HUDEP-2 (cell line): ENCODE measurements around the gene TSFM.
A peak's percentile ranks its signal among the peaks of the same experiment; 100 is the strongest.
"Not testable (repeated sequence)": the region's sequence is repeated elsewhere in the genome, so short reads cannot be mapped to it uniquely, and the experiment has no call there.

Source experiments
- DNase-seq, 76 experiments: peaks; one replicate each; lab custom pipeline; 2025; ENCODE audit not compliant: unreplicated experiment in 76 of 76; lab: John Stamatoyannopoulos, UW

TSFM gene

DNA sequence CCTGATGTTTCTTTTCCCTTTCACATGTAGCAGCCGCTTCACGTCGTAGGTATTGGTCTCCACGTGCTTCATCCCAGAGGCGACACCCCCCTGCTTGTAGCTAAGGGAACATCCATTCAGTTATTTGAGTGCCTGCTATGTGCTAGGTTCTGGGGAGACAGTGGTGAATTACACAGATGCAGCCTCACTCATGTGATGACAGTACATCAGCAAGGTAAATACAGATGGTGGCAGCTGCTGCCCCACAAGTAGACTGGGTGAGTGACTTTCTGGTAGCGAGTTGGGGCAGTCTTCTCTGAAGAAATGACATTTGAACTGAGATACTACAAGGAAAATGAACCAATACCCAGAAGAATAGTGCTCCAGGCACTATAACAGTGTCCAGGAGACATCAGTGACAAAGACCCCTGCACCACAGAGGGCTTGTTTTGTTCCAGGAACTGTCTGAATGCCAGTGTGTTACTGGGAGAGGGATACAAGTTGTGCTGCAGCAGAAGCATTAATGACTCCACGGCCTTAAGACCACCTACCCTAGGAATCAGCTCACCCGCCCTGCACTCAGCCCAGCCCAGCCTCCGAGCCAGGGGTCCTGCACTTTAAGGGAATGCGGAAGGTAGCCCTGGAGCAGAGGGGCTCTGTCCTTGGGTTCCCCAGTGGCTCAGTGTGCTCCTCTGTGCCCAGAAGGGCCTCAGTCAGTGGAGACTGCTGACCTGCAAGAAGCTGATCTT lies 28.6 kb downstream of the TSFM start:
- no peak for DNase-seq

DNA sequence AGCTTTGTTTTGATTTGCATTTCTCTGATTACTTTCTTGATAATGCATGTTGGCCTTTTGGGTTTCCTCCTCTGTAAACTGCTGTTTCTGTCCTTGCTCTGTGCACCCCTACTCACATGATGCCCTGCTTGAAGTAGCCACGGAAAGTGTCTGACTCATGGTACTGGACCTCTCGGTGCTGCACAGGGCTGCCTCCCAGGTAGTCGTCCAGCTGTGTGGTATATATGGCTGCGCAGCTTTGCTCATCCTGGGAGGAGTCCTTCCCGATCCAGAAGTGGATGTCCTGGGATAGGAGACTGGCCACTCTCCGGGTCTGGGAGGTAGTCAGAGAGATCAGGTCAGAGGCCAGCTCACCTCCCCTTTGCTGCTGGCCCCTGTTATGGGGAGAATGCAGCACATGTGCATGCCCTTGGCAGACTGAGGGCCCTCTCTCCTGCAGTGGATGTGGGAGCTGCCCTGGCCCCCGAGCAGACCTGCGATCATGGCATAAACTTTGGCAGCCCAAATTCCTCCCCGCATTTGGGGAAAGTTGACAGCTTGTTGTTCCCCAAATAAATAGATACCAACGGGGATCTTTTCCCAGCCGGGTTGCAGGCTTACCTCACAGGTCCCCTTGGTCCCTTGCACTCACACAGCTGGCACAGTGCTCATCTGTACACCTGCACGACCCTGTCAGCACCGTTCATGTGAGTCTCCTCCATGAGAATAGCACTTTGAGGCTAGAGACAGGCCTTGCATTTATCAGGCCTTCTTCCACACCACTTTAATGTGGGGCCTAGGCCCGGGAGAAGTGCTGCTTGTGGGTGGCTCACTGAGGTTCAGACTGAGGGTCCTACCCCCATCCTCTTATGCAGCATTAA lies 30.8 kb downstream of the TSFM start:
- no peak for DNase-seq

DNA sequence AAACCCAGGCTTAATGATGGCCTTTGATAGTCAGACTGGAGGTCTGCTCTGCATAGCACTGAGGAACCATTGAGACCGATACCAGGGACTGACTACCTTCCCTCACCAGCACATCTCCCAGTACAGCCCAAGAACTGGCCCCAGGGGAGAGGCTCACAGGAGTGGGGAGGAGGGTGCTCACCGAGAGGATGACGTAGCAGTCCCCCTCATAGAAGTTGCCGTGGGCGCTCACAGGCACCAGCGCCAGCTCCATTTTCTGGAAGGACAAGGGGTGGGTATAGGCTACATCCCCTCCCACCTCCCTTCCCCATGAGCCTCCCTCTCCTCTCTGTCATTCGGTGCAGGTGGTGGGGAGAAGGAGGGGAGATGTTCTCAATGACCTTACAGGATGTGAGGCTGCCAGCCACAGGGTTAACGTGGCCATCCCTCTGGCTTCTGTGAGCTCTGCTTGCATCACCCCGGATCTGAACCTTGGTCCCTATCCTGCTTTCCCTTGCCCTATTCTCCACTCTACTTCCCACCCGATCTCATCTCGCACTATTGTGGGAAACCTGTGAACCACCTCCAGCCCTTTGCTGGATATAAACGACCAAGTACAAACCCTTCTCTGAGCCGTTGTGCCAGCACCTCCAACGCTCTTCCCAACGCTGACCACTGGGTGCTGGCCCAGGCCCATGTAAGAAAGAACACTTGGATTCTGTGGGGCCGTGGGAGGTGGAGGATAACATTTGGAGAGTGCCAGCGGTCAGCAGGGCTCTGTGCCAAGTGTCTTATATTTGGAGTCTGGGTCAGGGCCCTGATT lies 31.6 kb downstream of the TSFM start:
- DNase-seq: no peak

DNA sequence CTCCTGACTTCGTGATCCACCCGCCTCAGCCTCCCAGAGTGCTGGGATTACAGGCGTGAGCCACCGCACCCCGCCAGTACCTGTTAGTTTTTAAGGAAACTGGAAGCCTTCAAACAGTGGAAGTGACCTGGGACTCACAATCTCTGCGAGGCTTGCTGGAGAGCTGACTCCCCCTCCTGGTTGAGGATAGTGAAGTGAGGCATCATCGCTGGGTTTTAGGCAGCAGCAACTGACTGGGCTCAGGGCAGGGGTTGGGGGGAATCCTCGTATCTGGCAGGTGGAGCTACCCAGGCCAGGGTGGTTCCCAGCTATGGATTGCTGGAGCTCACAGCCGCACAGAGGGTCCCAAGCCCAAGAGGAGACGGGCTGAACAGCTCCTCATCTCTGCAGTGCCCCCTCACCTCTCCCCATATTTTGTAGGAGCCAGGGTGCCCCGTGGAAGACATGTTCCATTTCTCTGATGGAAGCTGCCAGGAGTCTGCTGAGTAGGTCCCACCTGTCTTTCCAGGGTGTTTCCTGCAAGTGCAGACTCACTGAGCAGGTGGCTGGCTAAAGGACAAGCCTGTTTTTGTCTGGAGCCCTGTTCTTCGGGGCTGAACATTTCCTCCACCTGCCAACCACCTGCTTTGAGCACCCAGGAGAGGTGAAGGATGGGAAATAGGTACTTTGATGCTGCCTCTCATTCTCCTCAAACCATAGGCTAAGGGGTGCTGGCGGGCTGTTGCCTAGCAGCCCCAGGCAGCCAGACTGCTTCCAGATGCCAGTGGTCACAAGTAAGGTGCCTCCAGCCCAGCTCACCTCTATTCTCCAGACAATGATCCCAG lies 32.8 kb downstream of the TSFM start:
- peak in 2 of 76 experiments; percentile 16 to 21 for DNase-seq

DNA sequence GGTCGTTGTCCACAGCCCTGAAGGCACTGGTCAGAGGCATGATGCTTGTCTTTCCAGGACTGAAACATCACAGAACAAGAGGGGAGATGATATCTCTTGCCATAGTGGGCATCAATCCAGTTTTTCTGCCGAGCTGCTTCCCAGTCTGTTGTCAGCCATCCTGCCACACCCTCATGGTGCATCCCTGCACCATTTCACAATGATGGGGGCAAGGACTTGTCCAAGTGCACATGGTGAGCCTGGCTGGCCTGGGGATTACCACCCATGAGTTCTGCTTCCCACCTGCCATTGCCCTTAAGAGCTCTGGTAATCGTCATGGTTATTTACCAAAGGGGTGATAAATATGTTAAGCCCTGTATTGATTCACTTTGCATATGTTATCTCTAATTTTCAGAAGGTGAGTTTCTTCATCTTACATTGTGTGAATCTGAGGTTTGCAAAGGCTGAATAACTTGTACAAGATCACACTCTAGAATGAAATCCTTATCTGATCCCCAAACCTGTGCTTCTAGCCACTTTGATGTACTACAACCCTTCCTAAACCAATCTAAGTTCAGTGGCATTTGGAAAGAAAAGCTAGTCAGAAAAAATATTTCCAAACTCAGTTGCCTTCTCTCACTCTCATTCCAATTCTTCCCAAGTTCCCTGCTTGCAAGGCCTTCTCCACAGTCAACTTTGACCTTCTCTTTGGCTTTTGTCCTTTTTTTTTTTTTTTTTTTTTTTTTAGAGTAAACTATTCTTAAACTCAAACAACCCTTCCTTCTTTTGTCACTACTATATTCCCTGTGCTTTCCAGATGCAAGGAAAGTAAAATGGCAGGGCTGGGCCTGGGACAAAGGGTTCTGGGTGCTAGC lies 33.6 kb downstream of the TSFM start:
- DNase-seq: peak in 1 of 76 experiments; percentile 2

DNA sequence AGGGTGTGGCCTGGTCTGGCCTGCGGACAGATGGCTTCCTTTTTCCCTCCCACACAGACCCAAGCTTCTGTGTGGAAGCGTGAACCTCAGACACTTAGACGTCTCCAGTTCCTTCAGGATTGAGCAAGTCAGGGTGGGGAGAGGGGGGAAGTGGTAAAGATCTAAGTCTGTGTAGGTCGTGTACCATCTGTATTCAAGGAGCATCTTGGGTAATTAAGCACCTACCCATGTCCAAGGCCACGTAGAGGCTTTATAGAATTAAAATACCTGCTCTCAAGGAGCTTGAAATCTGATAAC lies 34.2 kb downstream of the TSFM start:
- peak in 3 of 76 experiments; percentile 12 to 17 (median 15) for DNase-seq

- no peak for DNase-seq
These were observed 34.8 kb downstream of the TSFM start for GRCh38 chr12:57817261-57817989.

DNA sequence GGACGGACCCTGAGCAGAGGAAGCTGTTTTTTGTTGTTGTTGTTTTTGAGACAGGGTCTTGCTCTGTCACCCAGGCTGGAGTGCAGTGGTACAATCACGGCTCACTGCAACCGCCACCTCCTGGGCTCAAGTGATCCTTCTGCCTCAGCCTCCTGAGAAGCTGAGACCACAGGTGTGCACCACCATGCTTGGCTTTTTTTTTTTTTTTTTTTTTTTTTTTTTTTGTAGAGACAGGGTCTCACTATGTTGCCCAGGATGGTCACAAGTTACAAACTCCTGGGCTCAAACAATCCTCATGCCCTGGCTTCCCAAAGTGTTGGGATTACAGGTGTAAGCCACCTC lies 35.4 kb downstream of the TSFM start:
- DNase-seq: not testable (repeated sequence)

DNA sequence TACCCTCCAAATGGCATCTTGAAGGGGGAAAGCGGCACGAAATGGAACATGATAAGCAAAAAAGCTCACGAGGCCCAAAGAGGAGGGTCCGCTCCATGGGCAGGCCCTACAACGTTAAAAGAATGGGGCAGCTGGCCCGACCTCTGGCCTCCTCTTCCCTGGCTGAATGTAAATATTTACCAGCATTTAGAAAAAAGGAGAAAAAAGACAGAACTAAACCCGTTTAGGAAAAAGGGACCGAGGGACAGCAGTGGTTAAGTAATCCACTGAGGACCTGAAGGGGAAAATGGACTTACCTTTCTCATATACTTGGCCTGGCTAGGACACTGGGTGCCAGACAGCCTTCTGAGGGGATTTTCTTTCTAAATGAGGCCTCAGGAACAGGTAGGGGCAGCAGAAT lies 37.5 kb downstream of the TSFM start:
- DNase-seq: not testable (repeated sequence)

DNA sequence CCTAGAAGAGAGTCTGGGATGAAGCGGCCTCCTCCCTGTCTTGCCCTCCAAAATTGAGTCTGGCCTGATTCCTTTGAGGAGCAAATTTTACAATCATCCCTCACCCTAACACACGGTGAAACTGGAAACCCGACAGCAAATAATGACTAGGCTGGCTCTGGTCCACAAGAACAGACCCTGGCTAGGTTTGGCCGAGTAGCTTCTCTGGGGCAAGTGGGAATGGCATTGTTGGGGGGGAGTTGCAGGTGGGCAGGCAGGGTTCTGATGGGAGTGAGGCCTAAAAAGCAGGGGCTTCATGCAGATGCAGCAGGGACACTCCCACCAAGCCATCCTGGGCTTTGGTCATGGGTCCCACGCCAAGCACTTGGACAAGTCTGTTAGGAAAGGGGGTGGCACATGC lies 38.4 kb downstream of the TSFM start:
- DNase-seq: not testable (repeated sequence)

- DNase-seq: no peak
These were observed 39.1 kb downstream of the TSFM start for GRCh38 chr12:57821474-57822214.

DNA sequence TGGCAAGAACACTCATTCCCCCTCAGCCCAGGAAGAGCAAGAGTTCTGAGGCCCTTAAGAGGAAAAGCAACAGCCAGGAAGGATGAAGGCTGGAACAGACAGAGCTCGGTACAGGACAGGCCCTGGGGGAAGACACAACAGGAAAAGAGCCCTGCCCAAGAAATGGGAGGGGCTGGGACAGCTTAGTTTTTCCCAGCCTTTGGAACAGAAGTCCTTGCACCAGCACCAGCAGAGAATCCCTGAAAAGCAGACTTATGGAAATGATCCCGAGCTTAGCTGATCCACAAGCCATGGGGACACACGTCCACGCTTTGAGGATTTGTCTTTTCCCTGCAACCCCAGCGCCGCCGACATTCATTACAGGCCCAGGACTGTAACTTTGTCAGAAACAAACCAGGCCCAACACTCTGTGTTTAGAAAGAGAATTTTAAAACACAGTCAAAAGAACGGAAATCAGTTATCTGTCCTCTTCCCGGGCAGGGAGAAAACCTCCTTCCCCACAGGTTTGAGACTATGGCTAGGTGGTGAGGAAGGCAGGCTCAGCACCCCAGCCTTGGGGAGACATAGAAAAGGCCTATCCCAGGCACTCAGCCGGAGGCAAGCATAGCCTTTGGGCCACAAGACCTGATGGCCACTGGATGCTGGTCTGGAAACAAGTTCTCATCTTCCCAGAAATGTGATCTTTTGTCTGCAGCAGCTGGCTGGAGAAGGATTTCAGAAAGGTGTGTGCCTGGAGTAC lies 40.0 kb downstream of the TSFM start:
- no peak for DNase-seq

GRCh38 chr12:57823131-57823907 lies 40.7 kb downstream of the TSFM start:
- no peak for DNase-seq

GRCh38 chr12:57823908-57824640 lies 41.5 kb downstream of the TSFM start:
- no peak for DNase-seq

DNA sequence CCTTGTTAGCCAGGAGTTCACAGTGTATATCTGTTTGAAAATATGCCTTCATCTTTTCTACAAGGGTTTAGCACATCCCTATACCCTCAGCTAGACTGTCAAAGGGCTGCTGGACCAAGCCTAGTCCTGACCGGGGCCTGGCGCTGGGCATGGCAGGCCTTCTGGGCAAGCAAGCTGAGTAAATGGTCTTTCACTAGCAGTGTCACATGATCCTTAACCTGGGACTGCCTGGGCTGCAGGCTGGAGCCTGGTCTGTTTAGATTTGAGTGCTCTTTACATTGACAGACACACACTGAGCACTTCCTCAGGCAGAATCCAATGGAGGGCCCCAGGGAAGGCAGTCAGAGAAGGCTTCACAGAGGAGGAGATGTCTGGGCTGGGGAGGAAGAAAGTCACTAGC lies 42.9 kb downstream of the TSFM start:
- no peak for DNase-seq

GRCh38 chr12:57826400-57826799 lies 43.8 kb downstream of the TSFM start:
- no peak for DNase-seq
